22Rv1 (cell line): Measurements from ENCODE around the gene PRRX1.

Source experiments
- H3K27ac ChIP-seq: fragments of 450-650 bp; 2 replicates; pipeline ENCODE4 v1.5.1; 2017
- CTCF ChIP-seq: fragments of 450-650 bp; IDR thresholded peaks from 2 replicates; pipeline ENCODE4 v1.5.1; 2017; ENCODE audit warnings: mild to moderate bottlenecking
- ZFX ChIP-seq: fragments of 450-650 bp; IDR thresholded peaks from 2 replicates; pipeline ENCODE4 v1.6.1; 2017; ENCODE audit warnings: antibody characterized with exemption, borderline replicate concordance

The PRRX1 gene

GRCh38 chr1:170665629-170666028, 1.7 kb downstream of the PRRX1 start:
- TF ChIP-seq CTCF (no peak), ZFX (no peak)
- no peak overlapping the region for H3K27ac ChIP-seq

DNA sequence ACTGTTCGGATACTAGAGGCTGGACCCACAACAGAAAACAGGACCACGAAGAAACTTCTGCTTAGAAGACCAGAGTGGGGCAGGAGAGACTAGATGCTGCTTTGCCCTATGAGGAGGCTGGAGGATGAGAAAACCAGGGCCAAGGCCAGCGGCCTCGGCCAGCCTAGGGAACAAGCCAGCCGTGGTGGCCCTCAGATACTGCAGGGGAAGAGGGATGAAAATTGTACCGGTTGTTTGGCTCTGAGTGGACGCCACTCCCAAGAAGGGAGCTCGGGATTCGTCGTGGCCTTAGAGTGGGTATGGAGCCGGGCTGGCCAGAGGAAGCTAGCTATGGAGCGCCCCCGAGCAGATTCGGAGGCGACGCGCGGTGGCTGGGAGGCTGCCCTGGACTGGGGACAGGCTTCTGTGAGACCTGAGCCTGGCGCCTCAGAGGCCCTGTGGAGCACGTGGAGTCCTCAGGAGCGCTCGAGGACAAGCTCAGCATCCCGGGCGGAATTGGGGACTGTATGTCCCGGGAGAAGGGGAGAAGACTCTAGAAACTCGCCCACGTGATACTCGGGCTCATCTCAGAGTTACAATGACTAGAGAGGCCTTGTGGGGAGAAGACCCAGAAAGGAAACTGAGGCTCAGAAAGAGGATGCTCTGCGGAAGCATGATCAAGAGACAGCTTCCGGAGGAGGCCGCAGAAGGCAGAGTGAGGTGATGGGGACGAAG, 2.8 kb downstream of the PRRX1 start:
- TF ChIP-seq CTCF (no peak), ZFX (no peak)

GRCh38 chr1:170668209-170669106, 4.5 kb downstream of the PRRX1 start:
- no peak for TF ChIP-seq ZFX
- no peak overlapping the region for H3K27ac ChIP-seq

More for the DNA sequence above, 2.8 kb downstream of the PRRX1 start:
- H3K27ac ChIP-seq, result no peak overlapping the region

- TF ChIP-seq CTCF, result no peak
- no peak for TF ChIP-seq ZFX
Measured at GRCh38 chr1:170669107-170669445, 5.1 kb downstream of the PRRX1 start.

DNA sequence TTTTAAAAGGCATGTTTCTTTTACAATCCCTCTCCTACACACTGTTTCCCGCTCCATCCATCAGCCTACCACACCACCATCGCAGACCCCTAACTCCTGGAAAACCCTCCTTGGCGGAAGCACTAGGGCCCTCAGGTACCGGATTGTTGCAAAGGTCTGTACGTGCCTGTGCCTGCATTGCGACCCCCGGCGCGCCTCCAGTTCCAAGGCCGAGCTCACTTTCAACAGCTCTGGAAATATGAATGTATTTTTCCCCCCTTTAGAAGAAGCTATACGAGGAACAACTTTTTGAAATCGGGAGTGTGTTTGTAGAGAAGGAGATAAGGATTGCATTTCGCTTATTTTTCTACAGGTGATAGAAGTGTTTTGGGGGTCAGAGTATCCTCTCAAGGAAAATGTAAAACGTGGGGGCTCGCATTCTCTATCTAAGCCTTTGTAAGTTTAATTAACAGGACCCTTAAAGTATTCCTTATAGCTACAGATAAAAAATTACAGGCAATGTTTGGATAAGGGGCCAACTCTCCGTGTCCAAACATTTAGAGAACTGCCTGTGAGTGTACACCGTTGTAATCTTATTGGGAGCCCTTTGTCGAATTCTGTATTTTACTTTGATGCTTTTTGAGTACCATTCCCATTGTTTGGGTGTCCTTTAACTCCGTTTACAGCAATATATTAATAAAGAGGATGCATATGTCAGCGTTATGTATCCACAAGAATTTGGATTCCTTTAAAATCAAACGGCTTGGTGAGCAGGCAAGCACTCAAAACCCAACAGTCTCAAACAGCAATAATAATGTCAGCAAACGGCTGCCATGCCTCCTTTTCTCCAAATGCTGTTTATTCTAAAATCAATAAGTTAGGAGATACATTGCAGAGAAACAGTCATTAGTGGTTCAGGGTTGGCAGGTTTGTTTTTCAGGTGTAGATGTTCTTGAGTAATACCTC, 5.9 kb downstream of the PRRX1 start:
- no peak overlapping the region for H3K27ac ChIP-seq
- no peak for TF ChIP-seq ZFX
- no peak for TF ChIP-seq CTCF

More at GRCh38 chr1:170669107-170669445, 5.1 kb downstream of the PRRX1 start:
- H3K27ac ChIP-seq, result no peak overlapping the region

GRCh38 chr1:170670802-170671628, 7.1 kb downstream of the PRRX1 start:
- no peak for TF ChIP-seq ZFX
- TF ChIP-seq CTCF, result peak; percentile 99
- H3K27ac ChIP-seq, result no peak overlapping the region
